ENCODE results near the gene EPGN.
A peak's percentile ranks its signal among the peaks of the same experiment; 100 is the strongest.

Gene EPGN

DNA sequence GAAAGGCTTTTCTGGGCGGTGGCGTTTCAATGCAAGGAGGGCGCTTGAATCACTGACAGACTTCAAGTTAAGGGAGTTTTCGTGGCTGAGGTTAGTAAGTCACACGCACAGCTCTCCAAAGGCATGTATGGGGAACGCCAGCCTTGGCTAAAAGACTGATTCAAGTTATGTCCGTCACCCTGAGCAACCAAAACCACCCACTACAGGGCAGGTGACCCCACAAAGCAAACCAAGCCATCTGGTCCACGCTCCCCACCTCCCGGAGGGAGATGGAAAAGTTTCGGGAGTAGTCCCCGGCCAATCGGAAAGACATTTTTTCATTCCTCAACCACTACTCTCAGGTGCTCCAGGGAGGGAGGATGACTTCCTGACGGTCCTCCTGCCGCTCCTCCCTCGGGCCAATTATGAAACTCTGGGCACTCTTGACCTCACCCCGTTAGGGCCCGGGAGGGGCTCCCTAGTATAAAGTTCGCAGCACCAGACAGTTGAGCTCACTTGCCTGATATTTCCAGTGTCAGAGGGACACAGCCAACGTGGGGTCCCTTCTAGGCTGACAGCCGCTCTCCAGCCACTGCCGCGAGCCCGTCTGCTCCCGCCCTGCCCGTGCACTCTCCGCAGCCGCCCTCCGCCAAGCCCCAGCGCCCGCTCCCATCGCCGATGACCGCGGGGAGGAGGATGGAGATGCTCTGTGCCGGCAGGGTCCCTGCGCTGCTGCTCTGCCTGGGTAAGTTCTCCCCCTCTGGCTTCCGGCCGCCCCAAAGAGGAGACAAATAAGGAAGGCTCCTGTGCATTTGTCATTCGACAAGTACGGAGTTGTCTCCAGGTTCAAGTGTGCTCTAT is 56.6 kb downstream of the EPGN start, which contains the start of gene EREG:
EREG (plus strand) TSS at position 494 of the 840 bp plus-strand sequence; CDS start at position 658, 164 bp downstream.
- TF ChIP-seq CTCF (IDR thresholded peaks at IDR 0.05; ENCODE audit: low read depth, low read length) = no peak
- Histone ChIP-seq H3K27me3 (peaks cover 30% of the 10 kb centered on the region), H3K4me1 (no peaks in the 10 kb centered on the region), H3K36me3 (no peaks in the 10 kb centered on the region), H3K4me3 (ENCODE audit: low read depth, low read length) (no peak within 1 kb of the TSS), H3K9me3 (no peaks in the 10 kb centered on the region)
- peak; percentile 25 for DNase-seq

DNA sequence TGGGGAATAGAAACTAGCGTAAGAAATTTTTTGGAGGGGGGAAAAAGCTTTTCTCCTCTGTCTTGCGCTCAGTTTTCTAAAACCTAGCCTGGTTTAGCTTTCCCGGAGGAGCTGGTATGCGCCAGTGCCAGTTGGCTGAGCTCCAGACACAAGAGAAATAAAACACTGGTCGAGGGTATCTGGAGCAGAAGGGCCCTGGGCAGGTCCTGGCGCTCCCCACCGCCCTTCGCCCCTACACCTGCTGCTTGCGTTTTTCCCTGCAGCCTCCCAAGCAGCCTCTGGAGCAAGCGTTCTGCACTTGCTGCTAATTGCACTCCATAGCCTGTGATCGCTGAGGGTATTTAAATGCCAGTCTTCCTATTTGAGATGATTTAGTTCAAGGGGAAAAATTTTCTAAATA is 57.5 kb downstream of the EPGN start:
- H3K27me3 ChIP-seq = peaks cover 30% of the 10 kb centered on the region
- DNase-seq = peak; percentile 14
- no peaks in the 10 kb centered on the region for H3K9me3 ChIP-seq
- H3K36me3 ChIP-seq = no peaks in the 10 kb centered on the region
- H3K4me3 ChIP-seq (ENCODE audit: low read depth, low read length) = no peak overlapping the region
- TF ChIP-seq CTCF (IDR thresholded peaks at IDR 0.05; ENCODE audit: low read depth, low read length) = no peak
- no peaks in the 10 kb centered on the region for H3K4me1 ChIP-seq
